Measurements from ENCODE around the gene SGIP1. TPM values are rescaled to one million over a fixed set of nuclear protein-coding genes. Genes with fewer than 3 reads are reported as not detected.

Gene SGIP1
- total RNA-seq, 1 donor from 2014 or later: 5.3 TPM

GRCh38 chr1:66552829-66553228 is 18.9 kb downstream of the SGIP1 start:
- no peak overlapping the region for H3K27ac Mint-ChIP-seq (ENCODE audit: unreplicated experiment)
- DNase-seq (ENCODE audit: low read depth, low spot score): no peak
- no peak for TF ChIP-seq CTCF (conservative IDR thresholded peaks at IDR 0.05)
- H3K9me3 Mint-ChIP-seq: no peaks in the 10 kb centered on the region
- H3K36me3 Mint-ChIP-seq (ENCODE audit: low read depth): no peaks in the 10 kb centered on the region
- H3K4me1 Mint-ChIP-seq: no peaks in the 10 kb centered on the region
- no peak overlapping the region for H3K4me3 Mint-ChIP-seq
- H3K27me3 Mint-ChIP-seq (ENCODE audit: low read depth): no peaks in the 10 kb centered on the region

DNA sequence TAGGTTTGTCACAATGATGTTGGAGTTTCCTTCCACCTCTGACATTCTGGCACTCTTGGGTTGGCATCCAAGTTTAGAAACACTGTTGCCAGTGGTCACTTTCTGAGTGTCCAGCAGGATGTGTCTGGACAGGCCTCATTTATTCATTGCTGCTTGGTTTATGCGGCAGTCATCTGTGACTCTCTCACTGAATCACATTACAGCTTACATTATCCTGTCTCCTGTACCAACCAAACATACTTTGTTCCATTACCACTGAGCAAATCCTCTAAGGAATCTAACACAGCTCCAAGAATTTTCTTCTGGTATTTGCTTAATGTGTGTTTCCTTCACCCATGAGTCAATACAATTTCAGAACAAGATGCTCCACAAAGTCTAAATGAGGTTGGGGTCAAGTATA is 19.9 kb downstream of the SGIP1 start:
- H3K36me3 Mint-ChIP-seq (ENCODE audit: low read depth): no peaks in the 10 kb centered on the region
- no peaks in the 10 kb centered on the region for H3K9me3 Mint-ChIP-seq
- no peaks in the 10 kb centered on the region for H3K4me1 Mint-ChIP-seq
- H3K4me3 Mint-ChIP-seq: no peak overlapping the region
- TF ChIP-seq CTCF (conservative IDR thresholded peaks at IDR 0.05): no peak
- H3K27ac Mint-ChIP-seq (ENCODE audit: unreplicated experiment): no peak overlapping the region
- no peaks in the 10 kb centered on the region for H3K27me3 Mint-ChIP-seq (ENCODE audit: low read depth)
- no peak for DNase-seq (ENCODE audit: low read depth, low spot score)

DNA sequence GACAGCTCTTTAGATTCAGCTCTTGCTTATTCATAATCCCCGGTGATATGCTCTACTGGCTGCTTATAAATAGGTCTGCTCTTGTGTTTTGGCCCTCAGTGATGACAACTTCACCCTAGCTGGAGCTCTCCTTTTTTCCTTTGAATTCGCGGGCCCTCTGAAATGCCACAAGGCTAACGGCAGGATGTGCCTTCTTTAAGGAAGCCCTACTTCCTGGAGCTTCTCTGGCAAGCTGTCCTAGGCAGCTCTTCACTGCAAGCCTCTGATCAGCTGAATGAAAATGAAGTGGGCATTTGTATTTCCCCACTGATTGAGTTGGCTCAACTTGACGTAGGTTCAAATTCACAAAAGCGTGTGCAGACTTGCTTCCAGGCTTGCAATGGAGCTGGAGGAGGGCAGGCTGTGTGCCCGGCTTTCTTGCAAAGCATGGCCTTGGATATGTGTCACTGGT is 22.2 kb downstream of the SGIP1 start:
- no peak for DNase-seq (ENCODE audit: low read depth, low spot score)
- Mint-ChIP-seq H3K9me3 (no peaks in the 10 kb centered on the region), H3K4me3 (no peak overlapping the region), H3K27ac (ENCODE audit: unreplicated experiment) (no peak overlapping the region), H3K36me3 (ENCODE audit: low read depth) (no peaks in the 10 kb centered on the region), H3K4me1 (no peaks in the 10 kb centered on the region), H3K27me3 (ENCODE audit: low read depth) (no peaks in the 10 kb centered on the region)
- TF ChIP-seq CTCF (conservative IDR thresholded peaks at IDR 0.05): no peak

DNA sequence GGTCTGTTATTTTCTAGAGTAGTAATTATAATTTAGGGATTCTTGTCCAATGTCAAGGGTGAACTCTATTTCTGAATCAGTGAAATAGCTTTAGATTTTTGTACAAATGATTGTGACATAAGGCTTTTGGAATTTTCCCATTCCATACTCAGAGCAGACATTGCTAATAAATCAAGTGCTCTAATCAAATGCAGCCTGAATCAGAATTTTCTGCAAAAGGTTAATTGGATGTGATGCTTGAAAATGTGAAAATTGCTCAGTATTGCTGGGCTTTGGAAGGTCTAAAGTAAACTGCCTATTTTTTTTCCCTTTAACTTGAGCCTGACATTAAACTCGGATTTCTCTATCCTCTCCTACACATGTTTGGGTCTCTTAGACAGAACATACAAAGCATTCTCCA is 23.2 kb downstream of the SGIP1 start:
- no peaks in the 10 kb centered on the region for H3K27me3 Mint-ChIP-seq (ENCODE audit: low read depth)
- H3K4me1 Mint-ChIP-seq: no peaks in the 10 kb centered on the region
- DNase-seq (ENCODE audit: low read depth, low spot score): no peak
- H3K27ac Mint-ChIP-seq (ENCODE audit: unreplicated experiment): no peak overlapping the region
- TF ChIP-seq CTCF (conservative IDR thresholded peaks at IDR 0.05): no peak
- H3K9me3 Mint-ChIP-seq: no peaks in the 10 kb centered on the region
- H3K4me3 Mint-ChIP-seq: no peak overlapping the region
- H3K36me3 Mint-ChIP-seq (ENCODE audit: low read depth): no peaks in the 10 kb centered on the region

DNA sequence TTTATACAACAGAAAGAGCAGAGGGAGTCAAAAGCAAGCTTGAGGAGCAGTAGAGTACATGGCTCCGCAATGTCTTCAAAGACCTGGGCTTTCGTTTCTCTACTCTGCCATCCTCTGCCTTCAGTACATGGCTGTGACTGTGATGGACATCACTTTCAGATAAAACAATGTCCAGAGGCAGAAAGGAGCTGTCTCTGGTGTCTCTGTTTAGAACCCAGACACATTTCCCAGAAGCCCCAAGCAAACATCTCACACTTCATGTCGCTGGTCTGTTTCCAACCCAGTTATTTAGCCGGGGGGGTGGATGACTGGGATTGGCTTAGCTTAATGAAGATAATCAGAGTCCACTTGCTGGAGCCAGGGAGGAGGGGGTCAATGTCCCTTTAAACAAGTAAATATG is 25.6 kb downstream of the SGIP1 start:
- Mint-ChIP-seq H3K27me3 (ENCODE audit: low read depth) (no peaks in the 10 kb centered on the region), H3K4me1 (no peaks in the 10 kb centered on the region), H3K27ac (ENCODE audit: unreplicated experiment) (no peak overlapping the region), H3K36me3 (ENCODE audit: low read depth) (no peaks in the 10 kb centered on the region), H3K9me3 (no peaks in the 10 kb centered on the region), H3K4me3 (no peak overlapping the region)
- TF ChIP-seq CTCF (conservative IDR thresholded peaks at IDR 0.05): no peak
- DNase-seq (ENCODE audit: low read depth, low spot score): no peak

DNA sequence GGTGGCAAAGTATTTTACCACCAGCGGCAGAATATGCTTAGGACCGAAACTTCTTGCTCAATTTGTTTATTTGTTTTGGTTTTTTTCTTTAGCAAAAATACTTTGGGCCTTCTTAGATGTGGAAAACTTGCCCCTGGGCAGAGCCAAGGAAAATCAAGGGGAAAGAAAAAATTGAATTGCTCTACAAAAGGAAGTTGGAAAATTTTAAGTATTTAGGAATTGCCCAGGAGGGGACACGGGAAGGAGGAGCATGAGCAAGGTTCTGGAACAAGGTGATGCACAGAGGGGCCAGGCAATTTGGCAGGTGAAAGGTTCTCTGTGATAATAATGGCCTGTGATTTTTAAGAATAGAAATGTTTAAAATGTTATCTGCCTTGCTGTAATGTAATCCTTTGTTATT is 28.6 kb downstream of the SGIP1 start:
- no peaks in the 10 kb centered on the region for H3K4me1 Mint-ChIP-seq
- no peak overlapping the region for H3K4me3 Mint-ChIP-seq
- no peak overlapping the region for H3K27ac Mint-ChIP-seq (ENCODE audit: unreplicated experiment)
- no peaks in the 10 kb centered on the region for H3K36me3 Mint-ChIP-seq (ENCODE audit: low read depth)
- H3K9me3 Mint-ChIP-seq: peaks cover 5% of the 10 kb centered on the region
- no peak for DNase-seq (ENCODE audit: low read depth, low spot score)
- no peak for TF ChIP-seq CTCF (conservative IDR thresholded peaks at IDR 0.05)
- peaks cover 6% of the 10 kb centered on the region for H3K27me3 Mint-ChIP-seq (ENCODE audit: low read depth)

All from neural crest cell (in vitro differentiated cells).